H1 (cell line): ENCODE results near the gene ELMO1.

Experiments used
- CBX8 ChIP-seq: fragments of 300-800, 300-1000 bp; sonication (generic); IDR thresholded peaks from 2 replicates; pipeline ENCODE4 v1.7.1; 2016; ENCODE audit warnings: low read depth, low read length, borderline replicate concordance
- CTCF ChIP-seq, 3 experiments: IDR thresholded peaks; 1 replicate in 2 of 3; 2 replicates in 1 of 3; pipeline versions ENCODE4 v1.5.1 to v1.6.1; 2011; ENCODE audit warnings: low read length in 3 of 3, mild to moderate bottlenecking in 3 of 3, inconsistent platforms in 2 of 3, low read depth in 1 of 3, moderate library complexity in 1 of 3; ENCODE audit not compliant: insufficient read depth in 1 of 3; ENCODE audit errors: control extremely low read depth in 1 of 3
- EP300 ChIP-seq, 2 experiments: IDR thresholded peaks; 1 replicate in 1 of 2; 2 replicates in 1 of 2; pipeline ENCODE4 v1.6.1; 2011 to 2012; ENCODE audit warnings: low read depth in 2 of 2, low read length in 2 of 2, mild to moderate bottlenecking in 2 of 2, borderline replicate concordance in 1 of 2, inconsistent platforms in 1 of 2, moderate library complexity in 1 of 2
- SP2 ChIP-seq: IDR thresholded peaks from 2 replicates; pipeline ENCODE4 v1.6.1; 2012; ENCODE audit warnings: mild to moderate bottlenecking, low read length, inconsistent platforms
- TCF12 ChIP-seq: IDR thresholded peaks from 2 replicates; pipeline ENCODE4 v1.6.1; 2011; ENCODE audit warnings: low read depth, mild to moderate bottlenecking, low read length

- no peak for TF ChIP-seq EP300 (IDR thresholded peaks at IDR 0.05; ENCODE audit: borderline replicate concordance in 1 of 2, low read depth in 2 of 2, low read length in 2 of 2)
- TF ChIP-seq SP2: no peak
- no peak for TF ChIP-seq CTCF (IDR thresholded peaks at IDR 0.05; ENCODE audit: control extremely low read depth in 1 of 3, insufficient read depth in 1 of 3, low read depth in 1 of 3, low read length in 3 of 3)
- TF ChIP-seq CBX8: no peak
- no peak for TF ChIP-seq TCF12
Observed at GRCh38 chr7:37018954-37019353, 429.7 kb downstream of the ELMO1 start.
